KG1 (cell line): ENCODE data around the gene NSUN5.
"Not testable (repeated sequence)": the region's sequence is repeated elsewhere in the genome, so short reads cannot be mapped to it uniquely, and the experiment has no call there.

Experiments
- DNase-seq: peaks from one replicate; lab custom pipeline; 2025; lab: John Stamatoyannopoulos, UW

The NSUN5 gene

DNA sequence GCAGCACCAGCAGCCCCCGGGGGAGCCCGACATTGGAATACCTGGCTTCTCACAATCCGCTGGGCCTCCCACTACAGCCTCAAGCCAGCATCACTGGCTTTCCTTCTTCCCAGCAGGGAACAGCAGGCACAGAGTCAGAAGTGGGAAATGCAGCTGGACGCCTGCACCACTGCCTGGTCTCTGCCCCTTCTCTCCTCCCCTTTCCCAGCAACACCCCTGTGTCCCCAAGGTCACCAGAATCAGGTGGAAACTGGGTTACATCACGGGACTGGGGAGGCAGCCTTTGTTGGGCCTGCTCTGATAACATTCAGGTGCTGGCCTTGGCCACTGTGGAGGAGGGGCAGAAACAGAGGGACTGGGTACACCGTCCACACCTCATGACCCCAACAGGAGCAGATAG, 16.8 kb upstream of the NSUN5 start:
- not testable (repeated sequence) for DNase-seq

DNA sequence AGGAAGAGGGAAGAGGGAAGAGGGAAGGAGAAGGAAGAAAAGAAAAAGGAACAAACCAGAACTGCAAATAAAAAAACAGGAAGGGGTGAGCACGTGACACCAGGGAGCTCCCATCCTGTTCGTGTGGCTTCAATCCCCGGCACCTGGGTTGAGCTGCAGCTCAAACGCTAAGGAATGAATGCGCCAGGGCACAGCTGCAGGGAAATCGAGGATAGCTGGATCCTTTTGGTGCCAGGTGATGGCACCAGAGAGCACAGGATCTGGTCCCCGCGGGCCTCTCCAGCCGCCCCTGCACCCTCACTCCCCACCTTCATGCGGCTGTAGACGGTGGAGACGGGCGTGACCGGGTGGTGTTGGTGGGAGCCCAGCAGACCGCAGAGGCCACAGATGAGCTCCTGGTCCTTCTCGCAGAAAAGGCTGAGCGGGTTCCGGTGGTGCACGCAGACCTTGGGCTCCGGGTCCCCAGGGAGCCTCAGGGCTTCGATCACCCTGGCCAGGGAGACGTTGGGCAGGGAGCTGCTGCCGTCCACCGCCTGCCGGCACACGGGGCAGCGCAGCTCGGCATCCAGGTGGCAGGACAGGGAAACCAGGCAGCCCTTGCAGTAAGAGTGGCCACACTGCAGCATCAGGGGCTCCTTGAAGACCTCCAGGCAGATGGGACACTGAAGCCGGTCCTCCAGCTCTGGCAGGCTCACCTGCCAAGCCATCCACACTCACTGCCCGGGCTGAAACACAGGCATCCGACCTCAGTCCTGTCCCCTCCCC, 15.6 kb upstream of the NSUN5 start:
- not testable (repeated sequence) for DNase-seq

DNA sequence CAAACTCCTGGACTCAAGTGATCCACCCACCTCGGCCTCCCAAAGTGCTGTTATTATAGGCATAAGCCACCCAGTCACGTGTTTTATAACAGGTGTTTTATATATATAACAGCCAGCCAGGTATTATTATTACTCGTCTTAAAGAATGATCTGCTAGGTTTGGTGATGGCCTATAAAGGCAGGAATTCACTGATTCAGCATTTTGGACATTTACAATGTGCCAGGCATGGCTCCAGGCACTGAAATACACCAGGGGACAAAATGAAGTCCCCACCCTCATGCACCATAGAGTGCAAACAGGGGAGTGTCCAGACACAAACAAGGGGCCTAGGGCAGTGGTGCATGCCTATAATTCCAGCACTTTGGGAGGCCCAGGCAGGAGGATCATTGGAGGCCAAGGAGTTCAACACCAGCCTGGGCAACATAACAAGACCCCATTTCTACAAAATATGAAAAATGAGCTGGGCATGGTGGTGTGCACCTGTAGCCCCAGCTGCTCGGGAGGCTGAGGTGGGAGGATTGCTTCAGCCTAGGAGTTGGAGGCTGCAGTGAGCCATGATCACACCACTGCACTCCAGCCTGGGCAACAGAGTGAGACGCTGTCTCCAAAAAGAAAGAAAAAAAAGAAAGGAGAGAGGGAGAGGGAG, 14.9 kb upstream of the NSUN5 start:
- not testable (repeated sequence) for DNase-seq

- not testable (repeated sequence) for DNase-seq
These were observed 11.4 kb upstream of the NSUN5 start for GRCh38 chr7:73320009-73320408.

DNA sequence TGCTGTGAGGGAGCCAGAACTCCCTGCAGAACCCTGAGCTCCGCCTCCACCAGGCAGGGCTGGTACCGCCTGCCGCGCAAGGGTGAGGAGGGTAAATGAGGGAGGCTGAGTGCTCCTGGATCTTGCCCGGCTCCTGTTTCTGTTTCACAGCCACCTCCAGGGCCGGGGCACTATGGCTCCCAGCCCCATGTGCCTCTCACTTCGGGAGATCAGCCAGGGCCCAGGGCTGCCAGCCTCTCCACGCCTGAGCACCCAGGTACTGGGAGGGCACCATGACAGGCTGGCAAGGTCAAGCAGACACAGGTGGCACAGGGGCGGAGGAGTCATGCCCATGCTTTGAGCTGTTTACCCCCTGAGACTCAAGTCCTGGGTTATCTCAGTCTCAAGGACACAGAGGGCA, 10.9 kb upstream of the NSUN5 start:
- DNase-seq: not testable (repeated sequence)

- not testable (repeated sequence) for DNase-seq
These were observed 10.1 kb upstream of the NSUN5 start for GRCh38 chr7:73318656-73319204.

GRCh38 chr7:73316521-73316920, 7.9 kb upstream of the NSUN5 start:
- no peak for DNase-seq

- DNase-seq: no peak
These were observed 5.6 kb upstream of the NSUN5 start for GRCh38 chr7:73314271-73314670.

- DNase-seq: no peak
These were observed 4.9 kb upstream of the NSUN5 start for GRCh38 chr7:73313521-73313906.

DNA sequence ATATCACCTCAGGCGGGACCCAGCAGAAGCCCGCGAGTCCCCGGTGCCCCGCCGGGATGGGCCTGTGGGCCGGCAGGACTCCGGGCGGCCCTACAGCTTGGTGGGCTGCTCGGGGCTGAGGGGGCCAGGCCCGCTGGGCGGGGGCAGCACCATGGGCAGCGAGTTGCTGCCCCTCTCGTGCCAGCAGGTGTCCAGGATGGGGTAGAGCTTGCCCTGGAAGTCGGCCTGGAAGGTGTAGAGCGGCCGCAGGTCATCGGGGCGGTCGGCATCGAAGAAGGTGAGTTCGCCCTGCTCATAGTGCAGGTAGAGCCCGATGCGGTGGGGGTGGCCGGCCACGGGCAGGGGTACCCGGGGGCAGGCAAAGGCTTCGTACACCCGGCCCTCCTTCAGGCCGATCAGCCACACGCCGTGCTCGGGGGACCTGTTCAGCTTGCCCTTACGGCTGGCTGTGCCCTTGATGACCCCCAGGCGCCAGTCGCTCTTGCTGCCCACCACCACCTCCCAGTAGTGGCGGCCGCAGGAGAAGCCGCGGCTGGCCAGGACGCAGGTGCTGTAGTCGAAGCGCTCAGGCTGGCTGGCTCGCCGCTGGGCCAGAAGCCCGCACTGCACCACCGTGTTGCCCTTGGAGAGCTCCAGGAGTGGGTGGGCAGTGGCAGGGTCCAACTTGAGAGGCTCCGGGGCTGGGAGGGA, 4.3 kb upstream of the NSUN5 start:
- no peak for DNase-seq

DNA sequence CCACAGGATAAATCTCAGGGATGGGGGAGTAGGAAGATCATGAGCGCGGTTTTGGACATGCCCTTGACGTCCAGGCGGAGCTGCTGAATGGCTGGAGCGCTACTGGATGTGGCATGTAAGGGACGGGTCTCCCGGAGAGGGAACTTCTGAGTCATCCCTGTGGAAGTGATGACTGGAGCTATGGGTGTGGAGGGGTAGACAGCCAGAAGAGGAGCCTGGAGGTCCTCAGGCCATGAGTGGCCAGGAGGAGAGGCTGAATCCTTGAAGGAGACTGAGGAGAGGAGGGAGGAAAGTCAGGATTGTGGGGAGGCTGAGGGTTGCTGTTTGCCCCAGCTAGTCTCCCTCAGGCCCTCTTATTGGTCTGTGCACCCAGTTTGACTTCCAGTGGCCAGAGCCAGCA, 2.8 kb upstream of the NSUN5 start:
- DNase-seq: not testable (repeated sequence)

DNA sequence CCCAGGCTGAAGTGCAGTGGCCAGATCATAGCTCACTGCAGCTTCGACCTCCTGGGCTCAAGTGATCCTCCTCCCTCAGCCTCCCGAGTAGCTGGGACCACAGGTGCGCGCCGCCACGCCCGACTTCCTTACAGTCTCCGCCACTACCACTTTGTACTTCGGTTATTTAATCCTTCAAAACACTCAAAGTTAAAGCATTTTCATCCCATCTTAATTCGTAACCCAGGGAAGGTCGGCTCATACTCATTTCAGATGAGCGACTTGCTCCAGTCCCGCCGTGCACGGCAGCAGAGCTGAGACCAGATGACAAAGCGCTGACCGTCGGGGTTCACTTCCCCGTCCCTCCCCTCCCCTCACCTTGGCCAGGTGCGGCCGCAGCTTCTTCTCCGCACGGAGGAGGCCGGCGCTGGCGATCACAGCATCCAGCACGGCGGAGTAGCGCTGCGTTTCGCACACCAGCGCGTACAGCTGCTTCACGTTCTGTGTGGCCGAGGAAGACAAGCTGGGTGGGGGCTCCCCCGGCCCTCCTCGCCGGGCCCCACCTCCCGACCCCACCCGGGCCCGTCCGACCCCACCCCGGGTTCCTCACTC, 457 bp downstream of the NSUN5 start:
- no peak for DNase-seq

DNA sequence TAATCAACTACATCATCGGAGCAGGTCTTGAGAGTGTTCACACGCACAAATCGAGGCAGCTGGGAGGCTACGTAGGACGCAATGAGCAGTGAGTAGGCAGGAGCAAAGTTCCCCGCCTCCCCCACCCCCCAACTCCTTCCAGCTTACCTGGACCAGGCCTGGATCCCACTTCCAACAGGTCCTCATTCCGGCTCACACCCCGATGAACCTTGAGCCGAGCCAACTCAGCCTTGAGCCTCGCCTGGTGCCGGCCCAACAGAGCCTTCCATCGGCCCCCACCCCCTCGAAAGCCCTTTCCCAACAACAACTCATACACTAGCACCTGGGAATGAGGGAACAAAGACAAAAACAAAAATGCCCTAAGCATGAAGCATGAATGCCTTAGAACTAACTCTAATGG, 1.2 kb downstream of the NSUN5 start:
- DNase-seq: no peak

DNA sequence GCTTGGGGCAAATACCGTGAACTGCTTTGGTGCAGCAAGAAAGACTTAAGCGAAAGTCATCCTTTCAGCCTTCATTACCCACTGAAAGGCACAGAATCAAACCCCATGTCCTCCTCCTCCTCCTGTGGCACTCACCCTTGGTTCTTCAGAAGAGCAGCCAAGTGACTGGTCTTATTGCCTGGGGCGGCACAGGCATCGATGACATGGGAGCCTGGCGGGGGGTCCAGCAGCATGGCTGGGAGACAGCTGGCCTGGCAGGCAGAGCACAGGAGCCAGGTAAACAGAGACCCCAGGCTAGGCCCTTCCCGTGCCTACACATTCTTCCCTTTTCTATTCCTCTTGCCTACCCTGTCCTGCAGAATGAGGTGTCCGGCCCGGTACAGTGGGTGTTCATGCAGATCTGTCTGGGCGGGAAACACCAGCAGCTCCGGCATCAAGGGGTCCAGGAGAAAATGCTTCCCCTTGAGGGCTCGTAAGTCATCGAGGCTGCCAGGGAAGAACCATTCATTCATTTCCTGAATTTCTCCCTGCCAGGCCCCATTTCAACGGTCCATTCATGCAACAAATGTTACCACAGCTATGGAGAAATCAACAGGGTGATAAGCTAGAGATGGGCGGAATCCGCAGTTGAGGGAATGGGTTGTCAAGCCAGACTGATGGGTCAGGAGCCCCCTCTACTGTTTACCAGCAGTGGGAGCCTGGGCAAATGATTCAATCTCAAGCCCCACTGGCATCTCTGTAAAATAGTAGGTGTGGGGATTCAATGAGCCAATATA, 3.8 kb downstream of the NSUN5 start:
- DNase-seq: not testable (repeated sequence)

DNA sequence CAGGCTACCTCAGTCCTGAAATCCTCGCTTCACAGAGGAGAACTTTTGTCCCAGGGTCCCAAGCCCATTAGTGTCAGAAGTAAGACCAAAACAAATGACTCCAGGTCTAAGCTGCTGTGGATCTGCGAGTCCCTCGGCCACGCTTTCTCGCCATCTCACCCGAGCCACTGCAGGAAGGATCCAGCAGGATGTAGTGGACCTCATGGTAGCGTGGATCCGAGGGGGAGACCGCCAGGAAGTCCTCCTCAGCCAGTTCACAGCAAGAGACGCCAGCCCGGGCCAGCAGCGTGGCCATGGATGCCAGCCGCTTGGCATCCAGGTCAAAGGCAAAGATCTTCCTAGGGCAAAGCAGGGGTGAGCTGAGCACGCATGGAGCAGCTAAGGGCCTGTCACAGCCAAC, 4.6 kb downstream of the NSUN5 start:
- no peak for DNase-seq

DNA sequence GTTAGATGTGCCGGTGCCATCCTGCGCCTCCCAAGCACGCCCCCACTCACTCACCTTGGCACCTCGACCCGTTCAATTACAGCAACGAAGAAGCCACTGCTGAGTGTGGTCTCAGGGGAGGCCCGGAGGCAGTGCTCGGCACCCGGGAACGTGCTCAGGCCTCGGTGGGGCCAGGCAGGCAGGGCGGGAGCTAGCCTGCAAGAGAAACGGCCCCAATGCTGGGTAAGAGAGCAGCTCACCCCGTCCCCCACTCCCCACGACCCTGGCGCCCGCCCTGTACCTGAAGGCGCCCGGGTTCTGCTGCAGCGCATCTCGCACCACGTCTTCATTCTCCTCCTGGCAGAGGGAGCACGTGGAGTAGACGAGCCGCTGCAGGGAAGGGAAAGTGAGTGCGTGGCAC, 5.1 kb downstream of the NSUN5 start:
- no peak for DNase-seq

GRCh38 chr7:73302846-73303245, 5.8 kb downstream of the NSUN5 start:
- DNase-seq: not testable (repeated sequence)

- DNase-seq: not testable (repeated sequence)
These were observed 7.5 kb downstream of the NSUN5 start for GRCh38 chr7:73301108-73301507.

- DNase-seq: not testable (repeated sequence)
These were observed 8.8 kb downstream of the NSUN5 start for GRCh38 chr7:73299812-73300211.

DNA sequence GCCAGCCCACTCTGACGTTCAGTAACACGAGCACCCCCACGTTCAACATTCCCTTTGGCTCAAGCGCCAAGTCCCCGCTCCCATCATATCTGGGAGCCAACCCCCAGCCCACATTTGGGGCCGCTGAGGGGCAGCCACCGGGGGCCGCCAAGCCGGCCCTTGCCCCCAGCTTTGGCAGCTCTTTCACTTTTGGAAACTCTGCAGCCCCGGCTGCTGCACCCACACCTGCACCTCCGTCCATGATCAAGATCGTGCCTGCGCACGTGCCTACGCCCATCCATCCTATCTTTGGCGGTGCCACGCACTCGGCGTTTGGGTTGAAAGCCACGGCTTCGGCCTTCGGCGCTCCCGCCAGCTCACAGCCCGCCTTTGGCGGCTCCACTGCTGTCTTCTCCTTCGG, 10.9 kb downstream of the NSUN5 start:
- DNase-seq: not testable (repeated sequence)

DNA sequence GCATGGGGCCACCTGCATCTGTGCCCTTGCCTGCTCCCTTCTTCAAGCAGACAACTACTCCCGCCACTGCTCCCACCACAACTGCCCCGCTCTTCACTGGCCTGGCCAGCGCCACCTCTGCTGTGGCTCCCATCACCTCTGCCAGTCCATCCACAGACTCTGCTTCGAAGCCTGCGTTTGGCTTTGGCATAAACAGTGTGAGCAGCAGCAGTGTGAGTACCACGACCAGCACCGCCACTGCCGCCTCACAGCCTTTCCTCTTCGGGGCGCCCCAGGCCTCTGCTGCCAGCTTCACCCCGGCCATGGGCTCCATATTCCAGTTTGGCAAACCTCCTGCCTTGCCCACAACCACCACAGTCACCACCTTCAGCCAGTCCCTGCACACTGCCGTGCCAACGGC, 11.4 kb downstream of the NSUN5 start:
- DNase-seq: not testable (repeated sequence)

- DNase-seq: not testable (repeated sequence)
These were observed 31.4 kb downstream of the NSUN5 start for GRCh38 chr7:73277210-73277609.
